Activated CD4-positive, alpha-beta T cell treated with anti-CD3 and anti-CD28 coated beads, Interleukin-2, amount 10 ng/mL, durations not matched to agents 24 days and 14 days (primary cell): Measurements from ENCODE around the gene ATP6V0C. TPM values are rescaled to one million over a fixed set of nuclear protein-coding genes. Genes with fewer than 3 reads are reported as not detected.

Experiments
- DNase-seq: peaks from one replicate; pipeline ENCODE4 v3.0.0; 2022
- H3K27ac Mint-ChIP-seq: one replicate; pipeline ENCODE4 v1.8.0; 2022; ENCODE audit warnings: mild to moderate bottlenecking, mixed read lengths
- H3K27me3 Mint-ChIP-seq: one replicate; pipeline ENCODE4 v1.8.0; 2022; ENCODE audit warnings: mixed read lengths
- H3K36me3 Mint-ChIP-seq: one replicate; pipeline ENCODE4 v1.8.0; 2022; ENCODE audit warnings: low read depth, mild to moderate bottlenecking, mixed read lengths
- H3K4me1 Mint-ChIP-seq: one replicate; pipeline ENCODE4 v1.8.0; 2021; ENCODE audit warnings: mixed read lengths
- H3K4me3 Mint-ChIP-seq: one replicate; pipeline ENCODE4 v1.8.0; 2022; ENCODE audit warnings: mild to moderate bottlenecking, moderate library complexity, mixed read lengths
- H3K9me3 Mint-ChIP-seq: one replicate; pipeline ENCODE4 v1.8.0; 2021; ENCODE audit warnings: mixed read lengths
- intact Hi-C: fragments of 100-400 bp; cut with micrococcal nuclease; formaldehyde crosslinking; loops from one replicate; pipeline ENCODE4 v1.15.1; 2023
- total RNA-seq: library from RNA; stranded (reverse); gene quantifications from 2 replicates; pipeline ENCODE4 v1.2.3, GENCODE V29; 2022

Gene ATP6V0C
- total RNA-seq: 105 and 122 TPM in 2 replicates

DNA sequence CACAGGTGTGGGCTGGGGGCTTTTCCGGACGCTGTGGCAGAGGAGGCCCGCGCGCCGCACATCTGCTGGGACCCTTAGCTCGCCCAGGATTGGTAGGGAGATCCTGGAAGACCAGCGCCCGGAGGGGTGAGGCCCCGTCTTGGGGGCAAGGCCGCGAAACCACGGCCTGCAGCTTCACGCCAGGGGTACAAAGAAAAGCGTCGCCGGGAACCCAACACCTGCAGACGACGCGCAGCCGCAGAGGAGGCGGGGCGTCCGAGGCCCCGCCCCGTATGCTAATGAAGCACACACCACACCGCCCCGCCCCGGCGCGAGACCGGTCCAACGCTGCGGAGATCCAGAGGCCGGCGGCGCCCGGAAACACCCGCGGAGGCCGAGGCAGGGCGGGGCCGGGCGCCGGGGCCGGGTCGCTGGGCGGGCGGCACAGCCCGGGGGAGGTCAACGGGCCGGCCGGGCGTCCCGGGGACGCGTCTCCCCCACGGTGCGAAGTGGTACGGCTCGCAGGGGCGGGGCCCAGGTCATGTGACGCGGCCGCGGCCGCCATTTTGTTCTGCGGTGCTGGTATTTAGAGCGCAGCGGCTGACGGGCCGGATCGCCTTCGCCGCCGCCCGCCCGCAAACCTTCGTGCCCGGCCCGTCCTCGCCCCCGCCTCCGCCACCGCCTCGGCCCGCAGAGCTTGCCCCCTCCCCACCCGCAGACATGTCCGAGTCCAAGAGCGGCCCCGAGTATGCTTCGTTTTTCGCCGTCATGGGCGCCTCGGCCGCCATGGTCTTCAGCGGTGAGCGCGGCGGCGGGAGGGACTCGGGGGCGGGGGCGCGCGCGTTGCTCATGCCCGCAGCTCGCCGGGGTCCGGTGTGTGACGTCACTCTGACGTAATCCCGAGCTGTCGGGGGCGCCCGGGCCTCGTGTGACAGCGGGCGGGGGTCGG, at the start of gene ATP6V0C:
Gene ATP6V0C (plus strand): TSS at position 548 of the 928 bp plus-strand sequence. CDS start 152 bp downstream, at position 700.
- Mint-ChIP-seq H3K36me3 (peaks cover 10% of the 10 kb centered on the region), H3K27ac (peak within 1 kb of the TSS; percentile 97), H3K9me3 (no peaks in the 10 kb centered on the region), H3K4me3 (peak within 1 kb of the TSS; percentile 94), H3K4me1 (peaks cover 38% of the 10 kb centered on the region), H3K27me3 (peaks cover 6% of the 10 kb centered on the region)
- DNase-seq: peak; percentile 98
- intact Hi-C loops: loop anchor here (1.0 to 10.0 kb wide), 3 partner anchors 19 to 356 kb away; partner anchors contain the start of gene TRAF7

DNA sequence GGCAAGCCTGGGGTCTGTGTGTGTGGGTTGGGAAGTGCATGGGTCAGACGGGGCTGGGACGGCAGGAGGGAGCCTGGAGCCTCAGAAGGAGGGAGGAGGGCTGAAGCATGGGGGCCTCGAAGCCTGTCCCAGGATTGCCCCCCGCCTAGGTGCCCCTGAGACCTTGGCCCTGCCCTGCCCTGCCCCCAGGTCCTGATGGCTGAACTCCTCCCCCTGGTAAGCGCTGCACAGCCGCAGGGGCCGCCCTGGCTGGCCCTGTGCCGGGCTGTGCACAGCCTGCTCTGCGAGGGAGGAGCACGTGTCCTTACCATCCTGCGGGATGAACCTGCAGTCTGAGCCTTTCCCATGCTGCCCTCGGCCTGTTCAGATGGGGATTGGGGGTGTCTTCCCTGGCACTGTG, 49.4 kb upstream of the ATP6V0C start:
- no peak overlapping the region for H3K4me3 Mint-ChIP-seq
- no peak overlapping the region for H3K27ac Mint-ChIP-seq
- H3K36me3 Mint-ChIP-seq: peaks cover 4% of the 10 kb centered on the region
- H3K27me3 Mint-ChIP-seq: peaks cover 9% of the 10 kb centered on the region
- DNase-seq: no peak
- H3K4me1 Mint-ChIP-seq: peaks cover 6% of the 10 kb centered on the region
- intact Hi-C loops: no loop called here
- H3K9me3 Mint-ChIP-seq: no peaks in the 10 kb centered on the region

DNA sequence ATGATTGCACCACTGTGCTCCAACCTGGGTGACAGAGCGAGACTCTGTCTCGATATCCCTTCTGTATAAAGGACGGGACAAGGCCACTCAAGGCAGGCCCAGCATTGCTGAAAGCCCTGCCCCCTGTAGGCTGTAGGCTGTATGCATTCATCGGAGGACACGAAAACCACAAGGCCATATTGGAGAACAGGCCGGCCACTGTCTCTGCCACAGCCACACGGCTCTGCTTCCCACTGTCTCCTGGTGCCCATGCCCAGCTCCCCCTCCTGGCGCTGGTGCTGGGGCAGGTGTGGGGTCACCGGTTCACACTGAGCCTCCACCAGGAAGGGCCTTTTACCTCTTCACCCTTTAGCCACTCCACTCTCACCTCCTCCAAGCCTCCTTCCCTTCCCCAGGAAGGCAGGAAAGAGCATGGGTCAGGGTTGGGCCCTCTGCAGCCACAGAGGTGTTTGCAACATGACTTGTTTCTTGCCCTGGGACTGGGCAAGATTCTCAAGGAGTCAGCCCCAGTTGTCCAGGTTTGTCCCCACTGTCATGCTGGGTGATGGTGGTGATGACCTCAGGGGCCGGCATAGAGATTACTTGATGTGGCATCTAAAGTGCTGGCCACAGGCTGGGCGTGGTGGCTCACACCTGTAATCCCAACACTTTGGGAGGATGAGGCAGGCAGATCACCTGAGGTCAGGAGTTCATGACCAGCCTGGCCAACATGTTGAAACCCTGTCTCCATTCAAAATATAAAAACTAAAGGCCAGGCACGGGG, 47.9 kb upstream of the ATP6V0C start:
- Mint-ChIP-seq H3K27me3 (peaks cover 21% of the 10 kb centered on the region), H3K27ac (no peak overlapping the region), H3K36me3 (no peaks in the 10 kb centered on the region), H3K4me1 (peaks cover 2% of the 10 kb centered on the region), H3K4me3 (no peak overlapping the region), H3K9me3 (no peaks in the 10 kb centered on the region)
- no peak for DNase-seq
- intact Hi-C loops: no loop called here

DNA sequence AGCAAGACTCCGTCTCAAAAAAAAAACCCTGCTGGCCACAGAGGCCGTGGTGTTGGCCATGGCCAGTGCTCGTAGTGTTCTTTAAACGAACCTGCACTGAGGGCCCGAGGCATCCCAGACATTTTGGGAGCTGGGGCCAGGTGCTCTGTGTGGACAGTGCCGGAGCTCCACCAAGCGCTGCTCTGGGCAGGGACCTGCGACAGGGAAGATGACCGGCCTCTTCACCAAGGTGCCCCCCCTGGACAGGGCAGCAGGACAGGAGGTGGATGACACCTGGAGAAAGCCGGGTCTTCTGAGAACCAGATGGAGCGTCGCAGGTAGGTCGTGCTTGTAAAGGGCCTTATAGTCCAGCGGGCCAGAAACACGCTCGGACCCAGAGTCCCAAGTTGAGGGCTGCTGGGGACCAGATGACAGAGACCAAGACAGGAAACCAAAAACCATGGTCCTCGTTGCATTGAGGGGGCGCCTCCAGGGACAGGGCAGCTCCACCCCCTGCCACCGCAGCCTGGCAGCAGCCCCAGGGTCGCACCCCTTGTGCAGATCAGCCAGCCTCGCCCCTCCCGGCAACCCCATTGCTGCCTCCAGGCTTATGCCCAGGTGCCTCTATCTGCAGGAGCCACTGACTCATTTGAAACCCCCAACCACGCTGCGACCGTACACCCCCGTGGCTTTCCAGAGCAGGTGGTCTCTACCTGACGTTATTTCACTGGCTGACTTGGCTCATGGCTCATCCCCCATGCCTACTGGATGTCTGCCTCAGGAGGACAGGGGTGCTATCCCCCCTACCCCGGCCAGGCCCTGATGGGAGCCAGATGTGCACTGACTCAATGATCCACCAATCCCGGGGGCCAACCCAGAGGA, 46.9 kb upstream of the ATP6V0C start:
- Mint-ChIP-seq H3K4me3 (no peak overlapping the region), H3K36me3 (no peaks in the 10 kb centered on the region), H3K9me3 (no peaks in the 10 kb centered on the region), H3K27me3 (peaks cover 21% of the 10 kb centered on the region), H3K27ac (no peak overlapping the region), H3K4me1 (peaks cover 2% of the 10 kb centered on the region)
- DNase-seq: no peak
- intact Hi-C loops: no loop called here

DNA sequence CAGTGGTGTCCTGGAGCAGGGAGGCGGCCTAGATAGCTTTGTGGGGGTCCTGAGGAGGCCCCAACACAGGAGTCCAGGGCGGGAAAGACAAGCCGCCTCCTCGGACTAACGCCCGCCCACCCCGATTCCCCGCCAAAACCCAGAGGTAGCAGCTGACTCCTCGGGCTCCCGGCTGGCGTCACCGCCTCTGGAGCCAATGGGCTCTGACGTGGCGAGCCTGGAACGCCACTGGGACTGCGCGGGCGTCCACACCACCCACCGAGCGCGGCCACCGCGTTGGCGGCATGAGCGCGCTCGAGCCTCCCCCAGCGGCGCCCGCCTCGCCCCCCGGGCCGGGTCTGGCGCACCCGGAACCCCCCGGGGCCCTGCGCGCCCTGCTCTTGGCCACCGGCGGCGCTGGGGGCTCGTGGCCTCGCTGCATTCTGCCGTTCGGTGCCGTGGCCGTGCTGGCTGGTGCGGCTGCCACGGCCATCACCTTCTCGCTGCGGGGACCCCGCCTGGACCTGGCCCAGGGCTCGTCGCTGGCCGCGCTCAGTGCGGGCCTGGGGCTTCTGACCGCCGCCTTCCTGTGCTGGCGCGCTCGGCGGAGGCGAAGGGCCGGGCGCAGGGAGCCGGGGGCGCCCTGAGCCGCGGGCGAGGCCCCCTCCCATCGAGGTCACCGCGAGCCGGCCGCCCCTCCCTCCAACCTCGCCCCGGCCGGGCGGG, 46.1 kb upstream of the ATP6V0C start:
- Mint-ChIP-seq H3K27me3 (peaks cover 21% of the 10 kb centered on the region), H3K27ac (no peak overlapping the region), H3K36me3 (no peaks in the 10 kb centered on the region), H3K4me3 (no peak overlapping the region), H3K9me3 (no peaks in the 10 kb centered on the region), H3K4me1 (peaks cover 2% of the 10 kb centered on the region)
- DNase-seq: no peak
- intact Hi-C loops: no loop called here

DNA sequence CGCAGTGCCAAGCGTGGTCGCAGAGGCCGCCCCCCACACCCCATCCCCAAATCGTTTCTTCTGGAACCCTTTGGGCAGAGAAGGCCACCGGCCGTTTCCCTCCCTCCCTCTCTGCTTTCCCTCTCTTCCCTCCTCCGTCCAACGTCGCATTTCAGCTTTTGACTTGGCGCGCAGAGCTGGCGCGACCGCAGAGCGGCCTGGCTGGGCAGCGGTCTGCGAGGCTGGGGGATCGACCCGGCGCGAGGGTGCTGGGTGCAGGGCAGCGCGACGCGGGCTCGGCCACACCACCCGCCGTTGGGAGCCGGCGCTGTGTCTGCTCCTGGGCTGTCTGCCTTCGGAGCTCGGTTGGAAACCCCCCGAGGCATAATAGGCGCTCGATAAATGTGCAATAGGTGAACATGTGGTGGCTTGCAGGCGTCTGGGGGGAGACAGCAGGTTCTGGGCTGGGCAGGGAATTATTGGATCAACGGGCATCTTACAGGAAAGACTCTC, 45.5 kb upstream of the ATP6V0C start:
- no peak for DNase-seq
- Mint-ChIP-seq H3K9me3 (no peaks in the 10 kb centered on the region), H3K36me3 (no peaks in the 10 kb centered on the region), H3K4me3 (peak overlapping the region; percentile 64), H3K27me3 (peaks cover 26% of the 10 kb centered on the region), H3K4me1 (peaks cover 5% of the 10 kb centered on the region), H3K27ac (no peak overlapping the region)
- intact Hi-C loops: no loop called here

DNA sequence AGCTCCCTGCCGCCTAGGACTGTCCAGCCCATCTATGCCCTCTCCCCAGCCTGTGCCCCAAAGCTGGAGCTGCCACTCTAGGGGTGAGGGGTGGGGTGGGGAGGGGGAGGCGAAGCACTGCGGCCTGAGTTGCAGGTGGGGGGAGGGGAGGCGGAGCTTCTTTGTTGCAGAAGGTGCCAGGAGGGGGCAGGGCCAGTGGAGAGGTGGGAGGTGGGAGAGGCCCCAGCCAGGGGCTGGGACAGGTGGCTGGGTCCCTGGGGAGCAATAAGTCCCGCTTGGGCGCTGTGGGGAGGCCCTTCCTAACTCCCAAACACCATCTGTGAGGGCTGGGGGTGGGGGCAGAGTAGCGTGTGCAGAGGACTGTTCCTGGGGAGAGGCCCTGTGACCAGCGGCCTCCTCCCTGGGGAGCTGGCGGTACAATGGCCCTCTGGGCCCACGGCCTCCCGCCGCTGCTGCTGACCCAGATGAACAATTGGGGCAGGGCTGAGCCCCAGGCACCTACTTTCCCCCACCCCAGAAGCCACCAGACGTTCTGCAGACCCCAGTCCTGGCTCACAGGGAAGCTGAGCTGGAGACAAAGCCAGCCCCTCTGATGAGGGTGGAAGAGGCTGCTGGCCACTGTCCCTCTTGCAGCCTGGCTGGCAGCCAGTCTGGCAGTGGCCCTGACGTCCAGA, 44.9 kb upstream of the ATP6V0C start:
- Mint-ChIP-seq H3K27me3 (peaks cover 28% of the 10 kb centered on the region), H3K4me1 (peaks cover 7% of the 10 kb centered on the region), H3K4me3 (peak overlapping the region; percentile 64)

DNA sequence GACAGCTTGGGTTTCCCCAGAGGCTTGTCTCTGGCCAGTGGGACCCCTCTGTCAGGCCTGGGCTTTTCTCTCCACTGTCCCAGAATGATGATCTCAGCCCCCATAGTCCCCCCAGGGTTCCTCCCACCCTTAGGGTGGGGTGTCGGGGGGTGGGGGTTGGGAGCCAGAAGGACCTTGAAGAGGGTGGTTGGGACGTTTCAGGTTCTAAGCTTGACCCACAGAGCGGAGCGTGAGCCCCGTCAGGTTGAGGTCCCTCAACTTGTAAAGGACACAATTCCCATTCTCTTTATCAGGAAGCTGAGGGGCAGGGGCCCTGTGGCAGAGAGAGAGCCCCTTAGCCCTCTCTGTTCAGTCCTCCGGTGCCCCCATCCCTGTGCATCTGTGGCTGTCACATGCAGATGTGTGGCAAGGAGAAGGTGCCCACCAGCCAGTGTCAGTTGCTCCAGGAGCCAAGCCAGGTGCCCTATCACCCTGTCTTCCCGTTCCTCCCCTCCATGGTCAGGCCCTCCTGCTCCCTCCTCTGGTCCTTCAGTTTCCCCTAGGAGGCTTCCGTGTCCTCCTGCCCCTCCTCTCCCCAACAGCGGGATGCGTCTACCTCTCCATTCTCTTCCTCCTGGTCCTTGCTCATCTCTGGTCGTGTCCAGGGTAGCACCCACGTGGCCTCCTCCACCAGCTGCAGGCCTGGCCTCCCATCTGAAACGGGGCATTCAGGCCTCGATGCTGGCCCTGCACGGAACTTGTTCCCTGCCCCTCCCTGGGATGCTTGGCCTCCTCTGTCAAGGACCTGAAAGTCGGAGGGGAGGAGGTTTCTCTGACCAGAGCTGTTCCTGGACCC, 44.1 kb upstream of the ATP6V0C start:
- peaks cover 7% of the 10 kb centered on the region for H3K4me1 Mint-ChIP-seq
- no peak for DNase-seq
- no peak overlapping the region for H3K27ac Mint-ChIP-seq
- H3K36me3 Mint-ChIP-seq: no peaks in the 10 kb centered on the region
- intact Hi-C loops: loop anchor here (5.0 kb wide), 1 partner anchor 42 kb away; the partner anchor contains the start of gene CCNF
- peaks cover 28% of the 10 kb centered on the region for H3K27me3 Mint-ChIP-seq
- no peak overlapping the region for H3K4me3 Mint-ChIP-seq
- no peaks in the 10 kb centered on the region for H3K9me3 Mint-ChIP-seq

More for the DNA sequence above, 44.9 kb upstream of the ATP6V0C start:
- Mint-ChIP-seq H3K27ac (no peak overlapping the region), H3K9me3 (no peaks in the 10 kb centered on the region), H3K36me3 (no peaks in the 10 kb centered on the region)
- intact Hi-C loops: no loop called here
- DNase-seq: no peak

DNA sequence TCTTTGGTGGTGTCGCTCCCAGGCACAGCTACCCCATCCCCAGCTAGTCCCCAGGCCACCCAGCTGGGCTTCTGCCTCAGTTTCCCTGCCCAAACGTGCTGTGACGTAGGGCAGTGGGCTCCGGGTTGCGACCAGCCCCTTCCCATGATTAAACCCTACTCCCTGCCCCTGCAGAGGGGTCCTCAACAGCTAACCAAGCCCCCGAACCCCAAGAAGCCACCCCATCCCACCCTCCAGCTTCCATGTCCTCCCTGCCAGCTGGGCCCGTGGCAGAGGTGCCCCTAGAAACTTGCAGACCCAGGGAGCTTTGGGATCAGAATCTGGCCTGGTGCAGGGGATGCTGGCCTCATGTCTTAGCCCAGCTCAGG, 43.5 kb upstream of the ATP6V0C start:
- H3K27me3 Mint-ChIP-seq: peaks cover 28% of the 10 kb centered on the region
- intact Hi-C loops: loop anchor here (5.0 kb wide), 1 partner anchor 43 kb away; the partner anchor contains the start of gene CCNF
- H3K4me3 Mint-ChIP-seq: no peak overlapping the region
- no peaks in the 10 kb centered on the region for H3K9me3 Mint-ChIP-seq
- no peak for DNase-seq
- peaks cover 7% of the 10 kb centered on the region for H3K4me1 Mint-ChIP-seq
- no peaks in the 10 kb centered on the region for H3K36me3 Mint-ChIP-seq
- no peak overlapping the region for H3K27ac Mint-ChIP-seq

DNA sequence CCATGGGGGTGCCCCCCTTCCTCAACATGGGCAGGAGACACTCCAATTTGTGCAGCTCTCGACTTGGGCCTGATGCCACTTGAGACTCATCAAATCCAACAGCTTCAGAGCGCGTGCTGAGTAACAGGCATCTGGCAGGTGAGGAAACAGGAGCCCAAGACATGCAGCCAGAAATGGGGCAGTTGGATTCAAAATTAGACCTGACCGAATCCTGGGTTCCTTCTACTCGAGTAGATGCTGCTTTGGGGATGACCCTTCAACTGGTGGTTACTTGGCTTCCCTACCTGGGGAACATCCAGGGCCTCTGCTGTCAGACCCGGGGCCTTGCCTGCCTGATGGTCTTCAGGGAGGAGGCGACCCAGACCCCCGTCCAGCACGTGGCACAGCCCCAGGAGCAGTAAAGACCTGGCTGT, 43.1 kb upstream of the ATP6V0C start:
- Mint-ChIP-seq H3K9me3 (no peaks in the 10 kb centered on the region), H3K4me1 (peaks cover 7% of the 10 kb centered on the region), H3K36me3 (no peaks in the 10 kb centered on the region), H3K4me3 (no peak overlapping the region), H3K27me3 (peaks cover 28% of the 10 kb centered on the region), H3K27ac (no peak overlapping the region)
- intact Hi-C loops: loop anchor here (5.0 kb wide), 1 partner anchor 43 kb away; the partner anchor contains the start of gene CCNF
- no peak for DNase-seq

DNA sequence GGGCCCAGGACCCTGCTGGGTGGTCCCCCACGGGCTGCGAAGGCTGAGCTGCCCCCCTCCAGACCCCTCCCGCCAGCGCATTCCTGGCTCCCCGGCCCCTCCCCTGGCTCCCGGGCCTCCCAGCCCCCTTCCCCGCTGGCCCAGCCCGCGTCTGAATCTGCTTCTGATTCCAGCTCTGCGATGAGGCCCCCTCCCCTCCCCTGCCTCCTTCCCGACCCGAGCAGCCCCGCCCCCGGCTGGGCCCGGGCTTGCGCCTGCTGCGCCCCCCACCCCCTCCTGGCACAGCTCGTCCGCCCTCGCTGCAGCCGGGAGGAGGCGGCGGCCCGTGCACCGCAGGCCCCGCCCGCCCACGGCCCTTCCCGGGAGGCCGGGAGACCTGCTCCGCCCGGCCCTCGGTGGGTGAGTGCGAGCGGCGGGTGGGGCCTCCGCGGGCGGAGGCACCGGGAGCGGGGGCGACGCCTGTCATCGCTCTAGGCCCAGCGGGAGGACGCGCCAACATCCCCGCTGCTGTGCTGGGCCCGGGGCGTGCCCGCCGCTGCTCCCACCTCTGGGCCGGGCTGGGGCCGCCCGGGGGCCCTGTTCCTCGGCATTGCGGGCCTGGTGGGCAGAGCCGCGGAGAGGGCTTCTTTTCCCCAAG, 42.6 kb upstream of the ATP6V0C start, which contains the start of gene NTN3:
Gene NTN3 (plus strand): TSS at position 282 of the 637 bp plus-strand sequence. CDS start 405 bp downstream, outside the sequence.
- Mint-ChIP-seq H3K27ac (no peak within 1 kb of the TSS), H3K9me3 (no peaks in the 10 kb centered on the region), H3K36me3 (no peaks in the 10 kb centered on the region), H3K4me3 (no peak within 1 kb of the TSS), H3K4me1 (peaks cover 8% of the 10 kb centered on the region), H3K27me3 (peaks cover 29% of the 10 kb centered on the region)
- intact Hi-C loops: loop anchor here (5.0 kb wide), 1 partner anchor 44 kb away; the partner anchor contains the start of gene CCNF
- DNase-seq: no peak
